ENCODE results near the gene FCRL4. TPM values are rescaled to one million over a fixed set of nuclear protein-coding genes. Genes with fewer than 3 reads are reported as not detected.

Gene FCRL4
- total and polyA plus RNA-seq, 4 donors, result not detected

DNA sequence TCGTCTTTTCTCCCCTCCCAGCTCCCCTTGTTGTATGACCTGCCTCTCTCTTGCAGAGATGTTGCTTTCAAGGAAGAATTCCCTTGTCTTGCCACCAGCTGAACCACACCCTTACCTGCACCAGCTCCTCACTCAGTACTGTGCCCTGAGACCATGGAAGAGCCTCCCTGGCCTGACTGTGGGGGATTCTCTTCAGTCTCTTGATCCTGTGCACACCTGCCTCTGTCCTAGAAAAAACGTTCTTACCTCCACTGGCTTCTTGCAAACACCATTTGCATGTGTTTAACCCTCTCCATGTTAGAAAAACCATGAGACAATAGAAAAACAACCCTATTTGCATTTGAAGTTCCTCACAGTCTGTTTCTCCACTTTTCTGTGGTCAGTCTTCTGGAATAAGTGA lies 43.3 kb upstream of the FCRL4 start:
- Histone ChIP-seq H3K9ac (ENCODE audit: low read depth in 1 of 2, low read length in 2 of 2) (no peak overlapping the region), H3K4me3 (ENCODE audit: low read depth in 1 of 3, low read length in 3 of 3) (no peak overlapping the region), H3K36me3 (ENCODE audit: control insufficient read depth in 4 of 4, insufficient read depth in 3 of 4, low read depth in 1 of 4, low read length in 3 of 4) (no peaks in the 10 kb centered on the region), H3K27me3 (ENCODE audit: control insufficient read depth in 4 of 4, insufficient read depth in 4 of 4, low read length in 3 of 4) (peaks cover 0 to 5% (median 0%) of the 10 kb centered on the region in 4 donors), H3K4me1 (ENCODE audit: control insufficient read depth in 4 of 4, insufficient read depth in 4 of 4, low read length in 3 of 4) (no peaks in the 10 kb centered on the region), H3K9me3 (ENCODE audit: control insufficient read depth in 4 of 4, low read length in 3 of 4) (no peaks in the 10 kb centered on the region), H3K27ac (ENCODE audit: low read depth in 1 of 2, low read length in 2 of 2) (no peak overlapping the region)
- no peak for DNase-seq (ENCODE audit: low spot score)
- TF ChIP-seq, protein P1, sequence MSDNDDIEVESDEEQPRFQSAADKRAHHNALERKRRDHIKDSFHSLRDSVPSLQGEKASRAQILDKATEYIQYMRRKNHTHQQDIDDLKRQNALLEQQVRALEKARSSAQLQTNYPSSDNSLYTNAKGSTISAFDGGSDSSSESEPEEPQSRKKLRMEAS (IDR thresholded peaks at IDR 0.05), result no peak
- TF ChIP-seq, protein P2, sequence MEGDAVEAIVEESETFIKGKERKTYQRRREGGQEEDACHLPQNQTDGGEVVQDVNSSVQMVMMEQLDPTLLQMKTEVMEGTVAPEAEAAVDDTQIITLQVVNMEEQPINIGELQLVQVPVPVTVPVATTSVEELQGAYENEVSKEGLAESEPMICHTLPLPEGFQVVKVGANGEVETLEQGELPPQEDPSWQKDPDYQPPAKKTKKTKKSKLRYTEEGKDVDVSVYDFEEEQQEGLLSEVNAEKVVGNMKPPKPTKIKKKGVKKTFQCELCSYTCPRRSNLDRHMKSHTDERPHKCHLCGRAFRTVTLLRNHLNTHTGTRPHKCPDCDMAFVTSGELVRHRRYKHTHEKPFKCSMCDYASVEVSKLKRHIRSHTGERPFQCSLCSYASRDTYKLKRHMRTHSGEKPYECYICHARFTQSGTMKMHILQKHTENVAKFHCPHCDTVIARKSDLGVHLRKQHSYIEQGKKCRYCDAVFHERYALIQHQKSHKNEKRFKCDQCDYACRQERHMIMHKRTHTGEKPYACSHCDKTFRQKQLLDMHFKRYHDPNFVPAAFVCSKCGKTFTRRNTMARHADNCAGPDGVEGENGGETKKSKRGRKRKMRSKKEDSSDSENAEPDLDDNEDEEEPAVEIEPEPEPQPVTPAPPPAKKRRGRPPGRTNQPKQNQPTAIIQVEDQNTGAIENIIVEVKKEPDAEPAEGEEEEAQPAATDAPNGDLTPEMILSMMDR (IDR thresholded peaks at IDR 0.05; ENCODE audit: low read depth, low read length, missing input control), result no peak
- TF ChIP-seq EGR1 (IDR thresholded peaks at IDR 0.05; ENCODE audit: low read depth in 2 of 2), result no peak
- no peak for TF ChIP-seq NR2F2 (IDR thresholded peaks at IDR 0.05)
- TF ChIP-seq RXRA (IDR thresholded peaks at IDR 0.05), result no peak
- TF ChIP-seq FOXA2 (IDR thresholded peaks at IDR 0.05), result no peak
- TF ChIP-seq YY1 (IDR thresholded peaks at IDR 0.05), result no peak
- no peak for TF ChIP-seq GABPA (IDR thresholded peaks at IDR 0.05 in 1 of 2, conservative IDR thresholded peaks at IDR 0.05 in 1 of 2)
- TF ChIP-seq, protein P3, sequence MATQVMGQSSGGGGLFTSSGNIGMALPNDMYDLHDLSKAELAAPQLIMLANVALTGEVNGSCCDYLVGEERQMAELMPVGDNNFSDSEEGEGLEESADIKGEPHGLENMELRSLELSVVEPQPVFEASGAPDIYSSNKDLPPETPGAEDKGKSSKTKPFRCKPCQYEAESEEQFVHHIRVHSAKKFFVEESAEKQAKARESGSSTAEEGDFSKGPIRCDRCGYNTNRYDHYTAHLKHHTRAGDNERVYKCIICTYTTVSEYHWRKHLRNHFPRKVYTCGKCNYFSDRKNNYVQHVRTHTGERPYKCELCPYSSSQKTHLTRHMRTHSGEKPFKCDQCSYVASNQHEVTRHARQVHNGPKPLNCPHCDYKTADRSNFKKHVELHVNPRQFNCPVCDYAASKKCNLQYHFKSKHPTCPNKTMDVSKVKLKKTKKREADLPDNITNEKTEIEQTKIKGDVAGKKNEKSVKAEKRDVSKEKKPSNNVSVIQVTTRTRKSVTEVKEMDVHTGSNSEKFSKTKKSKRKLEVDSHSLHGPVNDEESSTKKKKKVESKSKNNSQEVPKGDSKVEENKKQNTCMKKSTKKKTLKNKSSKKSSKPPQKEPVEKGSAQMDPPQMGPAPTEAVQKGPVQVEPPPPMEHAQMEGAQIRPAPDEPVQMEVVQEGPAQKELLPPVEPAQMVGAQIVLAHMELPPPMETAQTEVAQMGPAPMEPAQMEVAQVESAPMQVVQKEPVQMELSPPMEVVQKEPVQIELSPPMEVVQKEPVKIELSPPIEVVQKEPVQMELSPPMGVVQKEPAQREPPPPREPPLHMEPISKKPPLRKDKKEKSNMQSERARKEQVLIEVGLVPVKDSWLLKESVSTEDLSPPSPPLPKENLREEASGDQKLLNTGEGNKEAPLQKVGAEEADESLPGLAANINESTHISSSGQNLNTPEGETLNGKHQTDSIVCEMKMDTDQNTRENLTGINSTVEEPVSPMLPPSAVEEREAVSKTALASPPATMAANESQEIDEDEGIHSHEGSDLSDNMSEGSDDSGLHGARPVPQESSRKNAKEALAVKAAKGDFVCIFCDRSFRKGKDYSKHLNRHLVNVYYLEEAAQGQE (IDR thresholded peaks at IDR 0.05), result no peak
- no peak for TF ChIP-seq HNF4G (IDR thresholded peaks at IDR 0.05)
- TF ChIP-seq HNF4A (conservative IDR thresholded peaks at IDR 0.05), result no peak
- 32% methylated on average over 2 of the region's 2 CpGs for WGBS

DNA sequence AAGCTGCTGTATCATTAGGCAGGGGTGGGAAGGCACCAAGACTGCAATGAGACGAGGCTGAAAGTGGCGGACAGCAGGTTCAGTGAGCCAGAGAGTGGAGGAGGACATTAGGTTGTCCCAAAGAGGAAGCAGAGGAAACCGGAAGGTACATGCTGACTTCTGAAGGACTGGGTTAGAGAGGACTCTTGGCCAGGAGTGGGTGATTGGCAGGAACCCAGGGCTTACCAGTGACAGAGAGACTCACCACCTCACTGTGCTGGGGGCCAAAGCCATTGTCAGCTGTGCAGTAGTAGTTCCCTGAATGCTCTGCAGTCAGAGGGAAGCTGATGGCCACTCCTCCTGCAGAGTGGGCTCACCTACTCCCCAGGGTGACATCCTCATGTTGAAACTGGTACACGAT lies 41.9 kb upstream of the FCRL4 start:
- Histone ChIP-seq H3K36me3 (ENCODE audit: control insufficient read depth in 4 of 4, insufficient read depth in 3 of 4, low read depth in 1 of 4, low read length in 3 of 4) (no peaks in the 10 kb centered on the region), H3K27ac (ENCODE audit: low read depth in 1 of 2, low read length in 2 of 2) (no peak overlapping the region), H3K9me3 (ENCODE audit: control insufficient read depth in 4 of 4, low read length in 3 of 4) (no peaks in the 10 kb centered on the region), H3K9ac (ENCODE audit: low read depth in 1 of 2, low read length in 2 of 2) (no peak overlapping the region), H3K4me3 (ENCODE audit: low read depth in 1 of 3, low read length in 3 of 3) (no peak overlapping the region), H3K4me1 (ENCODE audit: control insufficient read depth in 4 of 4, insufficient read depth in 4 of 4, low read length in 3 of 4) (no peaks in the 10 kb centered on the region), H3K27me3 (ENCODE audit: control insufficient read depth in 4 of 4, insufficient read depth in 4 of 4, low read length in 3 of 4) (peaks cover 0 to 5% (median 0%) of the 10 kb centered on the region in 4 donors)
- WGBS, result 38% methylated on average over 4 of the region's 4 CpGs
- DNase-seq (ENCODE audit: low spot score), result no peak
- no peak for TF ChIP-seq TAF1 (conservative IDR thresholded peaks at IDR 0.05)
- no peak for TF ChIP-seq RXRA (IDR thresholded peaks at IDR 0.05)
- TF ChIP-seq, protein P4, sequence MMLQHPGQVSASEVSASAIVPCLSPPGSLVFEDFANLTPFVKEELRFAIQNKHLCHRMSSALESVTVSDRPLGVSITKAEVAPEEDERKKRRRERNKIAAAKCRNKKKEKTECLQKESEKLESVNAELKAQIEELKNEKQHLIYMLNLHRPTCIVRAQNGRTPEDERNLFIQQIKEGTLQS (IDR thresholded peaks at IDR 0.05), result no peak
- TF ChIP-seq, protein P5, sequence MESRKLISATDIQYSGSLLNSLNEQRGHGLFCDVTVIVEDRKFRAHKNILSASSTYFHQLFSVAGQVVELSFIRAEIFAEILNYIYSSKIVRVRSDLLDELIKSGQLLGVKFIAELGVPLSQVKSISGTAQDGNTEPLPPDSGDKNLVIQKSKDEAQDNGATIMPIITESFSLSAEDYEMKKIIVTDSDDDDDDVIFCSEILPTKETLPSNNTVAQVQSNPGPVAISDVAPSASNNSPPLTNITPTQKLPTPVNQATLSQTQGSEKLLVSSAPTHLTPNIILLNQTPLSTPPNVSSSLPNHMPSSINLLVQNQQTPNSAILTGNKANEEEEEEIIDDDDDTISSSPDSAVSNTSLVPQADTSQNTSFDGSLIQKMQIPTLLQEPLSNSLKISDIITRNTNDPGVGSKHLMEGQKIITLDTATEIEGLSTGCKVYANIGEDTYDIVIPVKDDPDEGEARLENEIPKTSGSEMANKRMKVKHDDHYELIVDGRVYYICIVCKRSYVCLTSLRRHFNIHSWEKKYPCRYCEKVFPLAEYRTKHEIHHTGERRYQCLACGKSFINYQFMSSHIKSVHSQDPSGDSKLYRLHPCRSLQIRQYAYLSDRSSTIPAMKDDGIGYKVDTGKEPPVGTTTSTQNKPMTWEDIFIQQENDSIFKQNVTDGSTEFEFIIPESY (IDR thresholded peaks at IDR 0.05), result no peak
- TF ChIP-seq RAD21 (IDR thresholded peaks at IDR 0.05), result no peak
- no peak for TF ChIP-seq SP1 (IDR thresholded peaks at IDR 0.05)
- no peak for TF ChIP-seq FOXA1 (IDR thresholded peaks at IDR 0.05)
- TF ChIP-seq HNF4A (conservative IDR thresholded peaks at IDR 0.05), result no peak
- TF ChIP-seq, protein P1 (IDR thresholded peaks at IDR 0.05), result no peak
- TF ChIP-seq FOXA2 (IDR thresholded peaks at IDR 0.05), result no peak
- TF ChIP-seq NR2F2 (IDR thresholded peaks at IDR 0.05), result no peak
- TF ChIP-seq, protein P2 (IDR thresholded peaks at IDR 0.05; ENCODE audit: low read depth, low read length, missing input control), result no peak
- no peak for TF ChIP-seq YY1 (IDR thresholded peaks at IDR 0.05)
- no peak for TF ChIP-seq GABPA (IDR thresholded peaks at IDR 0.05 in 1 of 2, conservative IDR thresholded peaks at IDR 0.05 in 1 of 2)
- TF ChIP-seq HNF4G (IDR thresholded peaks at IDR 0.05), result no peak
- TF ChIP-seq JUND (IDR thresholded peaks at IDR 0.05), result no peak
- TF ChIP-seq EGR1 (IDR thresholded peaks at IDR 0.05; ENCODE audit: low read depth in 2 of 2), result no peak
